Fibroblast of lung (primary cell): ENCODE data around the gene IQGAP2.

Source experiments
- CTCF ChIP-seq, 2 donors: IDR thresholded peaks in 1 of 2; conservative IDR thresholded peaks in 1 of 2; 1 replicate in 1 of 2; 2 replicates in 1 of 2; pipeline ENCODE4 v1.5.1; 2011 to 2012; ENCODE audit warnings: low read length in 2 of 2, control low read depth in 1 of 2, inconsistent platforms in 1 of 2, low read depth in 1 of 2, mild to moderate bottlenecking in 1 of 2
- EZH2 ChIP-seq: IDR thresholded peaks from 2 replicates; pipeline ENCODE4 v1.5.1; 2012; ENCODE audit warnings: low read length, control low read depth, mild to moderate bottlenecking; ENCODE audit errors: missing control alignments

- no peak for TF ChIP-seq CTCF (conservative IDR thresholded peaks at IDR 0.05 in 1 of 2, IDR thresholded peaks at IDR 0.05 in 1 of 2; ENCODE audit: low read depth in 1 of 2, low read length in 2 of 2)
- TF ChIP-seq EZH2, result no peak
These were observed 16.7 kb downstream of the IQGAP2 start for GRCh38 chr5:76419597-76420298.
